Body of pancreas (tissue), 4 donors: ENCODE measurements around the gene PRAMEF11.

Source experiments
- POLR2A ChIP-seq, 3 donors: fragments of 450-650 bp; IDR thresholded peaks; one replicate each; pipeline ENCODE4 v1.6.1; 2016; ENCODE audit warnings: antibody characterized with exemption in 3 of 3, mild to moderate bottlenecking in 2 of 3
- TF ChIP-seq, protein P1 (sequence below), 7 experiments: fragments of 450-650 bp in 4 of 7; fragments of 200-600 bp in 3 of 7; sonication (generic) in 3 of 7; IDR thresholded peaks; one replicate each; pipeline ENCODE4 v1.5.1; 2016 to 2019; ENCODE audit warnings: antibody characterized with exemption in 7 of 7

DNA sequence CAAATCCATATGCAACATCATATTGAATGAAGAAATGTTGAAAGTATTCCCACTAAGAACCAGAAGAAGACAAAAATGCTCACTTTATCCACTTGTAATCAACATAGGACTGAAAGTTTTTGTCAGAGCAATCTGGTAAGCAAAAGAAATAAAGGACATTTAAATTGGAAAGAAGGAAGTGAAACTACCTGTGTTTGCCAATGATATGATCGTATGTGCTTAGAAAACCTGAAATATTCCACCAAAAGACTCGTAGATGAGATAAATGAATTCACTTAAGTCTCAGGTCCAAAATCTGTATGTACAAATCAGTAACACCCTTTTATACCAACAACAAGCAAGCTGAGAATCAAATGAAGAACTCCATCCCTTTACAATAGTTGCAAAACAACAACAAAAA is 31.5 kb downstream of the PRAMEF11 start:
- TF ChIP-seq, protein P1, sequence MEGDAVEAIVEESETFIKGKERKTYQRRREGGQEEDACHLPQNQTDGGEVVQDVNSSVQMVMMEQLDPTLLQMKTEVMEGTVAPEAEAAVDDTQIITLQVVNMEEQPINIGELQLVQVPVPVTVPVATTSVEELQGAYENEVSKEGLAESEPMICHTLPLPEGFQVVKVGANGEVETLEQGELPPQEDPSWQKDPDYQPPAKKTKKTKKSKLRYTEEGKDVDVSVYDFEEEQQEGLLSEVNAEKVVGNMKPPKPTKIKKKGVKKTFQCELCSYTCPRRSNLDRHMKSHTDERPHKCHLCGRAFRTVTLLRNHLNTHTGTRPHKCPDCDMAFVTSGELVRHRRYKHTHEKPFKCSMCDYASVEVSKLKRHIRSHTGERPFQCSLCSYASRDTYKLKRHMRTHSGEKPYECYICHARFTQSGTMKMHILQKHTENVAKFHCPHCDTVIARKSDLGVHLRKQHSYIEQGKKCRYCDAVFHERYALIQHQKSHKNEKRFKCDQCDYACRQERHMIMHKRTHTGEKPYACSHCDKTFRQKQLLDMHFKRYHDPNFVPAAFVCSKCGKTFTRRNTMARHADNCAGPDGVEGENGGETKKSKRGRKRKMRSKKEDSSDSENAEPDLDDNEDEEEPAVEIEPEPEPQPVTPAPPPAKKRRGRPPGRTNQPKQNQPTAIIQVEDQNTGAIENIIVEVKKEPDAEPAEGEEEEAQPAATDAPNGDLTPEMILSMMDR (IDR thresholded peaks at IDR 0.05), result no peak
- TF ChIP-seq POLR2A (IDR thresholded peaks at IDR 0.05), result no peak
